GM18505 (cell line): ENCODE measurements around the gene DNM3.

ENCODE experiments used
- ATAC-seq: cut with Tn5 transposase; IDR thresholded peaks from one replicate; pipeline ENCODE4 v1.9.1; 2021; ENCODE audit not compliant: unreplicated experiment
- POLR2A ChIP-seq: IDR thresholded peaks from 4 replicates; pipeline ENCODE4 v1.6.1; 2011; ENCODE audit warnings: borderline replicate concordance; ENCODE audit not compliant: insufficient read depth, insufficient read length; ENCODE audit errors: extremely low read depth

DNM3 gene

GRCh38 chr1:172089768-172090510 lies 248.6 kb downstream of the DNM3 start:
- no peak for ATAC-seq
- TF ChIP-seq POLR2A = no peak

- ATAC-seq = no peak
- TF ChIP-seq POLR2A = no peak
These were observed 249.2 kb downstream of the DNM3 start for GRCh38 chr1:172090511-172090817.

- ATAC-seq = no peak
- no peak for TF ChIP-seq POLR2A
These were observed 254.5 kb downstream of the DNM3 start for GRCh38 chr1:172095846-172096245.

GRCh38 chr1:172105230-172105629 lies 263.9 kb downstream of the DNM3 start:
- TF ChIP-seq POLR2A = no peak
- no peak for ATAC-seq

DNA sequence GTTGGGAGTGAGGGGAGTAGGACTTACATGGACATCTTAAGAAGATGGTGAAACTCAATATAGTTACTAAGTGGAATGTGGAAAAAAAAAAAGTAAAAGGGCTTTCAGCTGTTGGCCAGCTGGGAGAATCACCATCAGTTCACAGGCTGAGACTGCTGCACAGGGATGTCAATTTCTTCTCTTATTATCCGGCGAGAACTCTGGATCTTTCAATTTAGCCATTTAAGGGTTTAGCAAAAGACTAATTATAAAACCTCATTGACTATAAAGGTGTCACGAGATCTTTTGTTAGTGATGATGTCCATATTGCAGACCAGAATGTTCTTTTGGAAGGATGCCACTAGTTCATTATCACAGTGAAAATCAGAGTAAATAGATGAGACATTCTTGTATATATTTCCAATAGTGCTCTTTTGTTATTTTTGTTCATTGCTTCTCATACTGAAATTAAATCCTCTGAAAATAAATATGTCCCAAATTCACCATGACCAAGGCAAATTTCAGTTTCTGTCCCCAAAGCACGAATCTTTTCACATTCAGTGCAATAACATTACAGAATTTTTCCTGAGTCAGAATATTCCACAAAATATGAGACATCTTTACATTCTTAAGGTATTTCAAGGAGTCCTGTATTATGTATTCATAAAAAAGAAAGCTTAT lies 266.1 kb downstream of the DNM3 start:
- TF ChIP-seq POLR2A = no peak
- no peak for ATAC-seq

- no peak for ATAC-seq
- TF ChIP-seq POLR2A = no peak
These were observed 267.0 kb downstream of the DNM3 start for GRCh38 chr1:172108161-172108893.

GRCh38 chr1:172109359-172109758 lies 268.1 kb downstream of the DNM3 start:
- TF ChIP-seq POLR2A = no peak
- no peak for ATAC-seq

DNA sequence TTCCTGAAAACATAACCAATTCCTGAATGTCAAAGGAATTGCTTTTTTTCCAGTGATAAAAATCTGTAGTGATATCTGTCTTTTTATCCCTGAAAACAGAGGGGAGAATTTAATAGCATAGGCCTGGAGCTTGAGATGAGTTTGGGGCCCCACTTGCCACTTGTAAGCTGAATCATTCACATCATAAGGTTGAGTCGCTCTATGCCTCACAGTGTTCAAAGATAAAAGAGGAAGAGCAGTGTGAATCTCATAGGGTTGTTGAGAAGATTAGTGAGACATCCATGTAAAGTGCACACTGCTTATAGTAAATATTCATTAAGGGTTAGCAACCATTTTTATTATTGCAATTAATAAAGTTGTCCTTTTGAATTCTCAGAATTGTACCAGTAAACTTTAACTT lies 271.3 kb downstream of the DNM3 start:
- no peak for TF ChIP-seq POLR2A
- ATAC-seq = no peak

- no peak for ATAC-seq
- TF ChIP-seq POLR2A = no peak
These were observed 276.5 kb downstream of the DNM3 start for GRCh38 chr1:172117800-172118199.

GRCh38 chr1:172118618-172119017 lies 277.3 kb downstream of the DNM3 start:
- no peak for ATAC-seq
- TF ChIP-seq POLR2A = no peak

DNA sequence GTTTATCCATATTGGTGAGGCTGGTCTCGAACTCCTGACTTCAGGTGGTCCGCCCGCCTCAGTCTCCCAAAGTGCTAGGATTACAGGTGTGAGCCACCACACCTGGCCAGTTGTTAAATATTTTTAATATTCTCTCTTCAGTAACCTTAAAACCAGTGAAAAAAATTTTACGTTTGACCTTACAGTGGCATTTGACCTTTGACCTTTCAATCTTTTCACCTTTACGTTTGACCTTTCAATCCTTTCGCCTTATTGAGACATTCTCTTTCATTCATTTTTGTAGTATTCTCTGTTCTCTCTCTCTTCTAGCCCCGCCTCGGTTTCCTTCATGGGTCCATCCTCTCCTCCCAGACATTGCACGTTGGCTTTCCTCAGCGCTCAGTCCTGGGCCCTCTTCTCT lies 277.9 kb downstream of the DNM3 start:
- ATAC-seq = no peak
- no peak for TF ChIP-seq POLR2A

- TF ChIP-seq POLR2A = no peak
- ATAC-seq = no peak
These were observed 279.1 kb downstream of the DNM3 start for GRCh38 chr1:172120381-172120780.

GRCh38 chr1:172121081-172121717 lies 279.9 kb downstream of the DNM3 start:
- no peak for ATAC-seq
- TF ChIP-seq POLR2A = no peak

- TF ChIP-seq POLR2A = no peak
- no peak for ATAC-seq
These were observed 281.1 kb downstream of the DNM3 start for GRCh38 chr1:172122381-172122780.

GRCh38 chr1:172125250-172125649 lies 284.0 kb downstream of the DNM3 start:
- no peak for TF ChIP-seq POLR2A
- no peak for ATAC-seq
